CD4-positive, alpha-beta T cell treated with Interleukin-17A for 4 hours (primary cell): ENCODE measurements around the gene SLC66A2.

Experiments used
- DNase-seq: peaks from one replicate; pipeline ENCODE4 v3.0.0-alpha.2; 2020; ENCODE audit warnings: mixed read lengths

The SLC66A2 gene

GRCh38 chr18:79935499-79935898 lies 16.0 kb downstream of the SLC66A2 start:
- DNase-seq: no peak

- DNase-seq: no peak
Observed at GRCh38 chr18:79935098-79935480, 16.4 kb downstream of the SLC66A2 start.

- DNase-seq: no peak
Observed at GRCh38 chr18:79934311-79935097, 16.9 kb downstream of the SLC66A2 start.

- no peak for DNase-seq
Observed at GRCh38 chr18:79933765-79934164, 17.7 kb downstream of the SLC66A2 start.

GRCh38 chr18:79932907-79933306 lies 18.5 kb downstream of the SLC66A2 start:
- DNase-seq: no peak

- DNase-seq: no peak
Observed at GRCh38 chr18:79931475-79931874, 20.0 kb downstream of the SLC66A2 start.

GRCh38 chr18:79930020-79930642 lies 21.3 kb downstream of the SLC66A2 start:
- DNase-seq: no peak

GRCh38 chr18:79928563-79928960 lies 22.9 kb downstream of the SLC66A2 start:
- DNase-seq: no peak

- no peak for DNase-seq
Observed at GRCh38 chr18:79927607-79928562, 23.6 kb downstream of the SLC66A2 start.

- no peak for DNase-seq
Observed at GRCh38 chr18:79926715-79927606, 24.5 kb downstream of the SLC66A2 start.

- DNase-seq: no peak
Observed at GRCh38 chr18:79926306-79926705, 25.1 kb downstream of the SLC66A2 start.

- no peak for DNase-seq
Observed at GRCh38 chr18:79924814-79925731, 26.4 kb downstream of the SLC66A2 start.

- DNase-seq: no peak
Observed at GRCh38 chr18:79923896-79924585, 27.4 kb downstream of the SLC66A2 start.

- DNase-seq: no peak
Observed at GRCh38 chr18:79922971-79923411, 28.5 kb downstream of the SLC66A2 start.

GRCh38 chr18:79921984-79922965 lies 29.2 kb downstream of the SLC66A2 start:
- no peak for DNase-seq

GRCh38 chr18:79919089-79919488 lies 32.4 kb downstream of the SLC66A2 start:
- DNase-seq: no peak

GRCh38 chr18:79918615-79919011 lies 32.8 kb downstream of the SLC66A2 start:
- DNase-seq: no peak

- DNase-seq: no peak
Observed at GRCh38 chr18:79917853-79918614, 33.4 kb downstream of the SLC66A2 start.
